Fibroblast of mammary gland (primary cell): ENCODE results near the gene KIAA1671.

Experiments used
- DNase-seq: peaks from one replicate; pipeline ENCODE4 v3.0.0-alpha.2; 2010; ENCODE audit warnings: low read depth
- H3K4me3 ChIP-seq: 2 replicates; pipeline ENCODE4 v1.5.1; 2011; ENCODE audit warnings: low read depth, mild to moderate bottlenecking, low read length, moderate library complexity; ENCODE audit not compliant: control insufficient read depth
- CTCF ChIP-seq: conservative IDR thresholded peaks from 2 replicates; pipeline ENCODE4 v1.5.1; 2011; ENCODE audit warnings: low read depth, low read length, inconsistent platforms; ENCODE audit not compliant: control insufficient read depth, insufficient read depth

The KIAA1671 gene

GRCh38 chr22:25112538-25113253 lies 160.2 kb downstream of the KIAA1671 start:
- TF ChIP-seq CTCF = no peak
- no peak for DNase-seq
- no peak overlapping the region for H3K4me3 ChIP-seq

GRCh38 chr22:25113316-25113721 lies 160.8 kb downstream of the KIAA1671 start:
- DNase-seq = no peak
- H3K4me3 ChIP-seq = no peak overlapping the region
- no peak for TF ChIP-seq CTCF

GRCh38 chr22:25114369-25115362 lies 162.2 kb downstream of the KIAA1671 start:
- H3K4me3 ChIP-seq = no peak overlapping the region

GRCh38 chr22:25119609-25120008 lies 167.1 kb downstream of the KIAA1671 start:
- H3K4me3 ChIP-seq = no peak overlapping the region
- DNase-seq = no peak
- TF ChIP-seq CTCF = no peak

More at GRCh38 chr22:25114369-25115362, 162.2 kb downstream of the KIAA1671 start:
- TF ChIP-seq CTCF = no peak
- DNase-seq = no peak

GRCh38 chr22:25120093-25120561 lies 167.6 kb downstream of the KIAA1671 start:
- DNase-seq = no peak

More at GRCh38 chr22:25120093-25120561, 167.6 kb downstream of the KIAA1671 start:
- H3K4me3 ChIP-seq = no peak overlapping the region
- TF ChIP-seq CTCF = no peak
